Endothelial cell of umbilical vein (primary cell): ENCODE results near the gene ESPNL. TPM values are rescaled to one million over a fixed set of nuclear protein-coding genes. Genes with fewer than 3 reads are reported as not detected.

Experiments
- BruUV-seq: library from RNA; stranded (reverse); fragments of 400-500 nt; replicated peaks from 2 replicates; lab custom pipeline; 2021; lab: Mats Ljungman, UMichigan
- CTCF ChIA-PET: fragments of 300-600, 350-600 bp; sonication (Branson Sonifier 250); formaldehyde crosslinking; loops from one replicate; lab custom pipeline; 2021; ENCODE audit warnings: antibody characterized with exemption, inconsistent platforms; lab: Charles Lee
- POLR2A ChIA-PET: fragments of 300-600, 350-600 bp; sonication (Branson Sonifier 250); formaldehyde crosslinking; loops from one replicate; lab custom pipeline; 2021; ENCODE audit warnings: antibody characterized with exemption, inconsistent platforms; lab: Charles Lee
- DNase-seq: peaks from one replicate; pipeline ENCODE4 v3.0.0-alpha.2; 2011; ENCODE audit warnings: low read depth, low spot score
- FAIRE-seq: peaks from 2 replicates; lab custom pipeline; 2011; peaks lifted over from hg19 to GRCh38; lab: Jason Lieb, UNC
- H2AFZ ChIP-seq: 2 replicates; pipeline ENCODE4 v1.6.0; 2012; ENCODE audit warnings: low read depth, low read length, control low read depth, inconsistent platforms
- H3K27ac ChIP-seq: 2 replicates; pipeline ENCODE4 v1.5.1; 2011; ENCODE audit warnings: low read depth, mild to moderate bottlenecking, control low read depth, low read length, moderate library complexity; ENCODE audit not compliant: insufficient read depth
- H3K27me3 ChIP-seq, 2 experiments: 2 replicates each; pipeline versions ENCODE4 v1.6.0 to v1.6.1; 2011; ENCODE audit warnings: low read length in 2 of 2, mixed read lengths in 1 of 2; ENCODE audit not compliant: control insufficient read depth in 2 of 2, insufficient read depth in 2 of 2
- H3K36me3 ChIP-seq, 2 experiments: 2 replicates in 1 of 2; 3 replicates in 1 of 2; pipeline ENCODE4 v1.5.1; 2011; ENCODE audit warnings: low read length in 2 of 2, mild to moderate bottlenecking in 1 of 2, moderate library complexity in 1 of 2; ENCODE audit not compliant: control insufficient read depth in 2 of 2, insufficient read depth in 2 of 2; ENCODE audit errors: extremely low read depth in 1 of 2
- H3K4me1 ChIP-seq: 3 replicates; pipeline ENCODE4 v1.5.1; 2011; ENCODE audit warnings: mild to moderate bottlenecking, low read length; ENCODE audit not compliant: control insufficient read depth, insufficient read depth; ENCODE audit errors: extremely low read depth
- H3K4me2 ChIP-seq: 2 replicates; pipeline ENCODE4 v1.6.1; 2011; ENCODE audit warnings: low read length, control low read depth, mixed read lengths; ENCODE audit not compliant: insufficient read depth
- H3K4me3 ChIP-seq, 3 experiments: fragments of 200-600 bp in 1 of 3; sonication (generic), shearing (Covaris generic) in 1 of 3; replicated peaks in 1 of 3; 2 replicates each; pipeline ENCODE4 v1.5.1; 2011 to 2016; ENCODE audit warnings: control low read depth in 3 of 3, low read length in 3 of 3, mild to moderate bottlenecking in 2 of 3, inconsistent platforms in 1 of 3, low read depth in 1 of 3, moderate library complexity in 1 of 3; ENCODE audit not compliant: insufficient read depth in 1 of 3
- H3K79me2 ChIP-seq: 2 replicates; pipeline ENCODE4 v1.6.0; 2012; ENCODE audit warnings: low read length, inconsistent platforms; ENCODE audit not compliant: control insufficient read depth, insufficient read depth
- H3K9ac ChIP-seq: replicated peaks from 2 replicates; pipeline ENCODE3; 2011; ENCODE audit warnings: low read length, control low read depth; ENCODE audit not compliant: insufficient read depth; ENCODE audit errors: extremely low read depth
- H3K9me1 ChIP-seq: replicated peaks from 3 replicates; pipeline ENCODE4 v1.6.0; 2011; ENCODE audit warnings: mild to moderate bottlenecking, low read length; ENCODE audit not compliant: control insufficient read depth, insufficient read depth; ENCODE audit errors: extremely low read depth
- H3K9me3 ChIP-seq: replicated peaks from 2 replicates; pipeline ENCODE4 v1.5.1; 2012; ENCODE audit warnings: low read length, inconsistent platforms; ENCODE audit not compliant: control insufficient read depth, insufficient read depth
- H4K20me1 ChIP-seq: replicated peaks from 2 replicates; pipeline ENCODE3; 2011; ENCODE audit warnings: mild to moderate bottlenecking, low read length; ENCODE audit not compliant: control insufficient read depth, insufficient read depth; ENCODE audit errors: extremely low read depth
- CTCF ChIP-seq, 2 donors: IDR thresholded peaks; 1 replicate in 1 of 2; 2 replicates in 1 of 2; pipeline ENCODE4 v1.5.1; 2011; ENCODE audit warnings: low read length in 2 of 2, mild to moderate bottlenecking in 2 of 2, moderate library complexity in 2 of 2, control low read depth in 1 of 2, inconsistent platforms in 1 of 2, low read depth in 1 of 2; ENCODE audit not compliant: insufficient read depth in 1 of 2; ENCODE audit errors: extremely low read depth in 1 of 2
- EZH2 ChIP-seq: IDR thresholded peaks from 2 replicates; pipeline ENCODE4 v1.6.1; 2012; ENCODE audit warnings: borderline replicate concordance, low read depth, mild to moderate bottlenecking, moderate library complexity, low read length, inconsistent platforms; ENCODE audit not compliant: severe bottlenecking
- FOS ChIP-seq: IDR thresholded peaks from 2 replicates; pipeline ENCODE4 v1.6.1; 2011; ENCODE audit warnings: mild to moderate bottlenecking, low read length, moderate library complexity, borderline replicate concordance; ENCODE audit not compliant: insufficient read depth
- GATA2 ChIP-seq: IDR thresholded peaks from 2 replicates; pipeline ENCODE4 v1.7.0; 2011; ENCODE audit warnings: low read depth, mild to moderate bottlenecking, moderate library complexity, mixed read lengths, low read length; ENCODE audit not compliant: insufficient read length, insufficient read depth
- JUN ChIP-seq: IDR thresholded peaks from 2 replicates; pipeline ENCODE4 v1.6.1; 2011; ENCODE audit warnings: borderline replicate concordance, low read depth; ENCODE audit not compliant: insufficient read length, insufficient read depth
- MYC ChIP-seq: IDR thresholded peaks from one replicate; pipeline ENCODE4 v1.6.1; 2011; ENCODE audit warnings: mild to moderate bottlenecking, low read depth, low read length
- POLR2A ChIP-seq: IDR thresholded peaks from 2 replicates; pipeline ENCODE4 v1.6.1; 2012; ENCODE audit warnings: low read depth, mild to moderate bottlenecking, control low read depth, low read length
- POLR2AphosphoS5 ChIP-seq: IDR thresholded peaks from 2 replicates; pipeline ENCODE4 v1.6.1; 2012; ENCODE audit warnings: low read depth, mild to moderate bottlenecking, control low read depth, low read length, moderate library complexity; ENCODE audit not compliant: insufficient read depth
- dilution Hi-C: fragments of 300-500 bp; cut with MboI; formaldehyde crosslinking; loops from one replicate; pipeline ENCODE4 v1.15.0; 2019; ENCODE audit warnings: low sequenced_read_pairs; ENCODE audit not compliant: extremely low pct_ligation_motif_present
- intact Hi-C: fragments of 100-400 bp; cut with micrococcal nuclease; formaldehyde crosslinking; loops from one replicate; pipeline ENCODE4 v1.10.0; 2022
- polyA plus RNA-seq, 4 experiments: library from polyadenylated mRNA; depleted of rRNA in 3 of 4; stranded (reverse) in 3 of 4; unstranded in 1 of 4; fragments of >200 nt; gene quantifications; 2 replicates each; pipeline versions ENCODE4 v1.2.1 to v1.2.3, GENCODE V29; 2011 to 2012; ENCODE audit warnings: missing spikeins in 1 of 4
- total RNA-seq: library from RNA; stranded (reverse); gene quantifications from 2 replicates; pipeline ENCODE4 v1.2.3, GENCODE V29; 2021
- TF ChIP-seq, protein P1 (sequence below): IDR thresholded peaks from 2 replicates; pipeline ENCODE4 v1.6.1; 2011; ENCODE audit not compliant: insufficient read depth, insufficient read length

Gene ESPNL
- total and polyA plus RNA-seq, 2 donors (not counting 3 experiments of a cell fraction or from before 2014, with no cell fraction given) = not detected

DNA sequence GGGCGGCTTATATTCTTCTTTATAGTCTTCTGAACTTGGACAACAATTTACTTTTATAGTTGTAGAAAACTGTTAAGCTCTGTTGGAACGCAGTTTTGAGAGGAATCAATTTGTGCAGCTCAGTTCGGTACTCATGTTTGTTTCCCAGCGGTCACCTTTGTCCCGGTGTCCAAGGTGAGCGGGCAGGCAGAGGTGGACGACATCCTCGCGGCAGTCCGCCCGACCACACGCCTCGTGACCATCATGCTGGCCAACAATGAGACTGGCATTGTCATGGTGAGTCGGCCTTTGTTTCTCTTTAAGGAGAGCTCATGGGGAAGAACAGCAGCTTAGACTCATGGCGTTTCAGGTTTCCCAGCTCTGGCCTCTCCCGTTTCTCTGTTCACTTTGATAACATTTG, 18.6 kb upstream of the ESPNL start:
- no peaks in the 10 kb centered on the region for H3K9me3 ChIP-seq
- FAIRE-seq = no peak
- H3K4me2 ChIP-seq = no peak overlapping the region
- no peak overlapping the region for H3K4me3 ChIP-seq
- DNase-seq = no peak
- H3K36me3 ChIP-seq = peaks cover 0 to 18% of the 10 kb centered on the region in 2 experiments
- H3K79me2 ChIP-seq = no peaks in the 10 kb centered on the region
- BruUV-seq = no TSS peak
- intact Hi-C loops = no loop called here
- H3K27ac ChIP-seq = no peak overlapping the region
- POLR2A ChIA-PET = no interaction called here
- H3K9me1 ChIP-seq = no peaks in the 10 kb centered on the region
- H3K4me1 ChIP-seq = no peaks in the 10 kb centered on the region
- dilution Hi-C loops = no loop called here
- H4K20me1 ChIP-seq = no peaks in the 10 kb centered on the region
- H3K9ac ChIP-seq = no peak overlapping the region
- H3K27me3 ChIP-seq = no peaks in the 10 kb centered on the region
- CTCF ChIA-PET = no interaction called here
- TF ChIP-seq FOS = no peak
- TF ChIP-seq POLR2AphosphoS5 = no peak
- TF ChIP-seq POLR2A = no peak
- no peak for TF ChIP-seq MYC
- TF ChIP-seq JUN = no peak
- TF ChIP-seq, protein P1, sequence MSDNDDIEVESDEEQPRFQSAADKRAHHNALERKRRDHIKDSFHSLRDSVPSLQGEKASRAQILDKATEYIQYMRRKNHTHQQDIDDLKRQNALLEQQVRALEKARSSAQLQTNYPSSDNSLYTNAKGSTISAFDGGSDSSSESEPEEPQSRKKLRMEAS = no peak
- TF ChIP-seq EZH2 = no peak
- no peak for TF ChIP-seq GATA2
- TF ChIP-seq CTCF (IDR thresholded peaks at IDR 0.05; ENCODE audit: extremely low read depth in 1 of 2, insufficient read depth in 1 of 2, low read depth in 1 of 2, low read length in 2 of 2) = no peak
- no peak overlapping the region for H2AFZ ChIP-seq
